Anterior cingulate cortex (tissue), 58 donors: ENCODE data around the gene ZMYND8.

Experiments
- DNase-seq, 58 donors: peaks; one replicate each; lab custom pipeline; 2025; lab: John Stamatoyannopoulos, UW

Gene ZMYND8

GRCh38 chr20:47336129-47336754 is 20.3 kb downstream of the ZMYND8 start:
- peak in 56 of 58 donors; percentile 23 to 88 (median 65) for DNase-seq

- peak in 3 of 58 donors; percentile 38 to 73 (median 60) for DNase-seq
Measured at GRCh38 chr20:47335251-47336128, 21.0 kb downstream of the ZMYND8 start.

GRCh38 chr20:47334022-47334551 is 22.4 kb downstream of the ZMYND8 start:
- peak in 6 of 58 donors; percentile 10 to 47 (median 19) for DNase-seq

- no peak for DNase-seq
Measured at GRCh38 chr20:47332381-47333206, 23.9 kb downstream of the ZMYND8 start.

- DNase-seq: no peak
Measured at GRCh38 chr20:47330933-47331708, 25.4 kb downstream of the ZMYND8 start.

GRCh38 chr20:47330071-47330470 is 26.4 kb downstream of the ZMYND8 start:
- no peak for DNase-seq

GRCh38 chr20:47328129-47328528 is 28.4 kb downstream of the ZMYND8 start:
- no peak for DNase-seq

- DNase-seq: no peak
Measured at GRCh38 chr20:47327711-47328110, 28.8 kb downstream of the ZMYND8 start.

GRCh38 chr20:47326658-47327268 is 29.7 kb downstream of the ZMYND8 start:
- DNase-seq: no peak

- no peak for DNase-seq
Measured at GRCh38 chr20:47325242-47325641, 31.3 kb downstream of the ZMYND8 start.

GRCh38 chr20:47320990-47321805 is 35.3 kb downstream of the ZMYND8 start:
- no peak for DNase-seq

- DNase-seq: peak in 57 of 58 donors; percentile 20 to 88 (median 68)
Measured at GRCh38 chr20:47319517-47320252, 36.8 kb downstream of the ZMYND8 start.

GRCh38 chr20:47318586-47319516 is 37.6 kb downstream of the ZMYND8 start:
- DNase-seq: peak in 51 of 58 donors; percentile 18 to 81 (median 62)

GRCh38 chr20:47318027-47318585 is 38.4 kb downstream of the ZMYND8 start:
- peak in 9 of 58 donors; percentile 28 to 72 (median 58) for DNase-seq

GRCh38 chr20:47317127-47317895 is 39.2 kb downstream of the ZMYND8 start:
- peak in 29 of 58 donors; percentile 14 to 70 (median 31) for DNase-seq
